ENCODE data around the gene AMFR.

DNA sequence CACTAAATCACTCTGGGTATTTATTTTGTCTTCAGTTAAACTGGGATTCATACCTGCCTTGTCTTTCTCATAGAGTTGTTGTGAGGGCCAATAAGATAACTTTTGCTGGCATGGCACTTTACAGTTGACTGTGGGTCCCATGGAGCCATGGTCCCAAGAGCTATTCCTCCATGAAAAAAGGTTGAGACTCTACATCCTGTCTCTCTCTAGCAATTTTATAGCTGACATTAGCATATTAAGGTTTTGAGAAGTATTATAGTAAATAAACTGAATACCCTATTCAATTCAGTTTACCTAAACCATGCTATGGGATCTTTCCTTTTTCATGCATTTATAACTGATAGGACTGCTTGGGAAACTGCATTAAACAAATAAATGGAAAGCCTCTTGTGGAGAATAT is 43.5 kb upstream of the AMFR start:
- TF ChIP-seq CTCF (IDR thresholded peaks at IDR 0.05; ENCODE audit: low read length) (no peak), EZH2 (IDR thresholded peaks at IDR 0.05; ENCODE audit: borderline replicate concordance, low read length) (no peak)
